NCI-H2081 treated with DMSO at 0.1 percent for 48 hours (cell line): ENCODE measurements around the gene DVL2.

ENCODE experiments used
- DNase-seq: peaks from one replicate; lab custom pipeline; 2025; lab: John Stamatoyannopoulos, UW

The DVL2 gene

DNA sequence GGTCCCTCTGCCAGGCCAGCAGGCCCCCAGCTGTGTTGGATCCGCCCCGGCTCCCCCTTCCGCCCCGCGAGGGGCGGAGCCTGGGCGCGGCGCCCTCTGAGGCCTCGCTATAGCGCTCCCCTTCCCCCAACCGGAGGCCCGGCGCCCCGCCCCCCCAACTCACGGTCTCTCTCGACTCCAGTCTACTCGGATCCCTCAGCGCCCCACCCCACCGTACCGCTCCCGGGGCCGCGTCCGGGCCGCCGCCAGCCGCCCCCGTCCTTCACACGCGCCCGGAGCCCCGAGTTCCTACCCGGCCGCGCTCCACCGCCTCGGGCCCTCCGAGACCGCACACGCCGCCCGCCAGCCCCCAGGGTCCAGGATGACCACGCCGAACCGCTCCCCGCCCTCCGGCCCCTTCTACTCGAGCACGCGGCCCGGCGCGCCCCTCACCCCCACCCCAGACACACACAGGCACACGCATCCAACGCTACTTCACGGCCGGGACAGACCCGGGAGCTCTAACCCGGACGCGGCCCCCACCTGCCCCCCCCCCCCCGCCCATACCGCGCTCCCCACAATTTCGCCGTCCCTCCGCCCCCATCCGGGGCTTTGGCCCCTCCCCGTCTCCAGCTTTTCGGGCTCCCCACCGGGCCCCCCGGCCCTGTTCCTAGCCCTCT is 3.6 kb upstream of the DVL2 start:
- DNase-seq = no peak

DNA sequence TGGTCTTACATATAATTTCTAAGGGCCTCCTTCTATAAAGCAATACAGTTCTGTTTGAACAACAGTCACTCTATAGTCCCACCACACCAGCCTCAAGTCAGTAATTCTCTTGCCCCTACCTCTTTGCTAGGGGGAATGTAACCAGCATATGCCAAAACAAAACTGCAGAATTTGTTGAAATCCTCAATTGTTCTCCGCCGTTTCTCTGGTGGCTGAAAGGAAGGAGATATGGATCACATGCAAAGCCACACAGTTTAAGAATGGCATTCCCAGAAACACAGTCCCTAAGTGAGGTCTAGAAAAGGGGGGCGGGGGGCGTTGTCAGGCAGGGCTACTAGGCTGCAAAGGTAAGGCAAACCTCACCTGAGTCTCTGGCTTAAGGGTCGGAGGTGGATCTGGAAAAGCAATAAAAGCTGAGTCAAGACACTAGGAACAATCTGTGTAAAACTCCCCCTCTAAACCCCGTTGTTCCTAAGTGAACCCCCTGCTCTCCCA is 3.0 kb upstream of the DVL2 start:
- no peak for DNase-seq

DNA sequence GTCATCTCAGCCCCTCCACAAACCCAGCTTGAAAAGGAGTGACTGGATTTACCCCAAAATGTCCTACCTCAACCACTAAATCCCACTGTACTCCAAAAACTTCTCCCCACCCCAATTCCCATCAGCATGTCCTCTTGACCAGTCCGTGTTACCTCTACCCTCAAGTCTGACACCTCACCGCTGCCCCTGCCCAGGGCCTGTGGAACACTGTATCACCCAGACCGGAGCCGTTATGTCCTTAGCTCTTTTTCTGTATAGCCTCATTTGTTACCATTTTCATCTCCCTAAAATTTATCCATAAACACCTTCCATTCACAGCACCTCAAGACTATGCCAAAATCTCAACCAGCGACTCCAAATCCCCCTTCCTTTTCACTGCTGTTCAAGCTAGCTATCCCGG is 2.5 kb upstream of the DVL2 start:
- no peak for DNase-seq

GRCh38 chr17:7235693-7236665 is 1.7 kb upstream of the DVL2 start:
- no peak for DNase-seq

- DNase-seq = no peak
Measured at GRCh38 chr17:7233701-7234082, 625 bp downstream of the DVL2 start.

DNA sequence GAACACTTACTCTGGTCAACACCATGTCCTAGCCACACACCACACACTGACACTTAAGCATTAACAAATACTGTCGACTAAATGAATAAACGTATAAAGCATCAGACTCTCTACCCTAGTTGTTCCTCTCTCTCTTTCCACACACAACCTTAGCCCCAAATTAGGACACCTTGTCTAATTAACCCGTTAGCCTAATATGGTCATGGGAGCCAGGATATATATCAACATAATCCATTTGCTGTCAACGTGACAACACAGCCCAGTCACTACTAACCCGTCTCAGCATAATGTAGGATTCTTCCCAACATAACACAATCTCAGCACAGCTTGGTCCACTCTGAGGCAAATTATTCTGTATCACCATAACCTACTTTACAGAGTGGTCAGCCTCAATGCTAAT is 2.2 kb downstream of the DVL2 start:
- DNase-seq = no peak

- DNase-seq = no peak
Measured at GRCh38 chr17:7229504-7229903, 4.8 kb downstream of the DVL2 start.

- DNase-seq = no peak
Measured at GRCh38 chr17:7228920-7229319, 5.4 kb downstream of the DVL2 start.

GRCh38 chr17:7226721-7227710 is 7.3 kb downstream of the DVL2 start:
- no peak for DNase-seq

GRCh38 chr17:7225711-7226331 is 8.5 kb downstream of the DVL2 start:
- DNase-seq = no peak

DNA sequence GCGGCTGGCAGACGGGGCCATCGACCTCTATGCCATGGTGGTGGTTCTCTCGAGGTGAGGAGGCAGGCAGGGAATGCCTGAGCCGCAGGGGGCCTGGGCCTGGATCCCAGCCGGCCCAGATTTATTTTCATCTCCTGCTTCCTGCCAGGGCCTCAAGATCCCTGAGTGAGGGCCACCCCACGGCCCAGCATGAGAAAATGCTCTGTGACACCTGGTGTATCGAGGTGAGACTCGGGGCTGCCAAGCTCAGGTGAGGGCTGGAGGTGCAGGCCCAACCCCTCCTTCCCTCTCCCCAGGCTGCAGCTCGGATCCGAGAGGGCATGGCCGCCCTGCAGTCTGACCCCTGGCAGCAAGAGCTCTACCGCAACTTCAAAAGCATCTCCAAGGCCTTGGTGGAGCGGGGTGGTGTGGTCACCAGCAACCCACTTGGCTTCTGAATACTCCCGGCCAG is 9.6 kb downstream of the DVL2 start:
- no peak for DNase-seq

GRCh38 chr17:7224110-7224509 is 10.2 kb downstream of the DVL2 start:
- no peak for DNase-seq

GRCh38 chr17:7223375-7223774 is 10.9 kb downstream of the DVL2 start:
- no peak for DNase-seq

GRCh38 chr17:7222972-7223292 is 11.4 kb downstream of the DVL2 start:
- DNase-seq = no peak

DNA sequence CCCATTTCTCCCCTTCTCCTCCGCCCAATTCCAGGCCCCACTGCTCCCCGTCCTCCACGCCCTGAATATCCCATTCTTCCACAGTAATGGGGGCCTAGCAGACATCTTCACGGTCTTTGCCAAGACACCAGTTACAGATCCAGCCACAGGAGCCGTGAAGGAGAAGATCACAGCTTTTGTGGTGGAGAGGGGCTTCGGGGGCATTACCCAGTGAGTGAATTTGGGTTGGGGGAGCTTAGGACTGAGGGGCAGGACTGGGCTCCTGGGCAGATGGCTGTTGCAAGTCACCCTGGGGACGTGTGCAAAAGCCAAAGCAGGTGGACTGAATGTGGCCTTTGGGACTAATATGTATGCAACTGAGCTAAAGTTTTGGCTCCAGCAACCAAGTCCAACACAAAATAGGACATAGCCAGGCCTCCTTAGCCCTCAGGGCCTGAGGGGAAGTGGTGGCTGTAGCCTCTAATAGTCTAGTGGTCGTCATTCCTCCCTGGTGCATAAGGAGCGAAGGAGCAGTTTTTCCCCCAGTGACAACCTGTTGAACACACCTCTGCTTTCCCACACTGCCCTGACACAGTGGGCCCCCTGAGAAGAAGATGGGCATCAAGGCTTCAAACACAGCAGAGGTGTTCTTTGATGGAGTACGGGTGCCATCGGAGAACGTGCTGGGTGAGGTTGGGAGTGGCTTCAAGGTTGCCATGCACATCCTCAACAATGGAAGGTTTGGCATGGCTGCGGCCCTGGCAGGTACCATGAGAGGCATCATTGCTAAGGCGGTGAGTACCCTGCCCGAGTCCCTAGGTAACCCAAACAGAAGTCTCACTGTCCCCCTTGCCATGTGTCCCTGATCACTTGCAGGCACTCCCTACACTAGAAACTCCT is 12.0 kb downstream of the DVL2 start:
- no peak for DNase-seq

DNA sequence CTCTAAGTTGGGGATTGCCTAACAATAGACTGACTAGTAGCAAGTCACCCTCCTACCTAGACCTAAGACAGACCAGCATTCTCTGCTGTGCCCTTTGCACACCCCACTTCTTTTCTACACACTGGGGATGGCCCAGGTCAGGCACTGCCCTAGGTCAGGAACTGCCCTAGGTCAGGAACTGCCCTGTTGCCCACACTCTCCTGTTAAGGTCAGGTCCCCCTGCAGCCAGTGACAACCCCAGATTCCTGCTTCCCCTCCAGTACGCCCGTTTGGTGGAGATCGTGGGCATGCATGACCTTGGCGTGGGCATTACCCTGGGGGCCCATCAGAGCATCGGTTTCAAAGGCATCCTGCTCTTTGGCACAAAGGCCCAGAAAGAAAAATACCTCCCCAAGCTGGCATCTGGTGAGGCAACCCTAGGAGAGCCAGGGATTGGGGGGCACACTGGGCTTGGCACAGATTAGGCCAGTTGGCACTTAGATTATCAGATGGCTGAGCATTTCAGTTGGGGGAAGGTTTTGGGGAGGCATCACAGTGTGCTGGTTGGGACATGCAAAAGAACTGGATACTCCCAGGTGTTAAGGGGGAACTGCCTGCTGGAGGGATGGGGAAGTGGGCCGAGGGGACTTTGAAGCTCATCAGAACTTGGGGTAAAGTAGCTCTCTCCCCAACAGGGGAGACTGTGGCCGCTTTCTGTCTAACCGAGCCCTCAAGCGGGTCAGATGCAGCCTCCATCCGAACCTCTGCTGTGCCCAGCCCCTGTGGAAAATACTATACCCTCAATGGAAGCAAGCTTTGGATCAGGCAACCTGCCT is 12.8 kb downstream of the DVL2 start:
- DNase-seq = no peak

DNA sequence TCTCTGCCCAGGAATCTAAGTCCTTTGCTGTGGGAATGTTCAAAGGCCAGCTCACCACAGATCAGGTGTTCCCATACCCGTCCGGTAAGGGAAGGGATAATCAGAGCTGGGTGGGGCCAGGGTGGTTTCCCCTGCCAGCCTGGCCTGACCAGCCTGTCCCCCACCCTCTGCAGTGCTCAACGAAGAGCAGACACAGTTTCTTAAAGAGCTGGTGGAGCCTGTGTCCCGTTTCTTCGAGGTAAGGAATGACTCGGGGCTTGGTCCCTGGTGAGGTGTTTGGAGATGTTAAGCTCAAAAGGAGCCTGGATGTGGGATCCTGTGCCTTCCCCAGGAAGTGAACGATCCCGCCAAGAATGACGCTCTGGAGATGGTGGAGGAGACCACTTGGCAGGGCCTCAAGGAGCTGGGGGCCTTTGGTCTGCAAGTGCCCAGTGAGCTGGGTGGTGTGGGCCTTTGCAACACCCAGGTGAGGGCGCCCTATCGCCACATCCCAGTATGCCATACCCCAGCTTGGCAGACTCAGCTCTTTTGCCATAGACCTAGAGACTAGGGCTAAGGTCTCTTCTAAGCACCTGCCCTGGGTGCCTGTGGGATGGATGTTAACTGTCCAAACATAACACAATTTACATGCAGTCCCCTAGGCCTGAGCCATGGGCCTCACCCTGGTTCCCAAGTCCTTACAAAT is 13.6 kb downstream of the DVL2 start:
- no peak for DNase-seq

DNA sequence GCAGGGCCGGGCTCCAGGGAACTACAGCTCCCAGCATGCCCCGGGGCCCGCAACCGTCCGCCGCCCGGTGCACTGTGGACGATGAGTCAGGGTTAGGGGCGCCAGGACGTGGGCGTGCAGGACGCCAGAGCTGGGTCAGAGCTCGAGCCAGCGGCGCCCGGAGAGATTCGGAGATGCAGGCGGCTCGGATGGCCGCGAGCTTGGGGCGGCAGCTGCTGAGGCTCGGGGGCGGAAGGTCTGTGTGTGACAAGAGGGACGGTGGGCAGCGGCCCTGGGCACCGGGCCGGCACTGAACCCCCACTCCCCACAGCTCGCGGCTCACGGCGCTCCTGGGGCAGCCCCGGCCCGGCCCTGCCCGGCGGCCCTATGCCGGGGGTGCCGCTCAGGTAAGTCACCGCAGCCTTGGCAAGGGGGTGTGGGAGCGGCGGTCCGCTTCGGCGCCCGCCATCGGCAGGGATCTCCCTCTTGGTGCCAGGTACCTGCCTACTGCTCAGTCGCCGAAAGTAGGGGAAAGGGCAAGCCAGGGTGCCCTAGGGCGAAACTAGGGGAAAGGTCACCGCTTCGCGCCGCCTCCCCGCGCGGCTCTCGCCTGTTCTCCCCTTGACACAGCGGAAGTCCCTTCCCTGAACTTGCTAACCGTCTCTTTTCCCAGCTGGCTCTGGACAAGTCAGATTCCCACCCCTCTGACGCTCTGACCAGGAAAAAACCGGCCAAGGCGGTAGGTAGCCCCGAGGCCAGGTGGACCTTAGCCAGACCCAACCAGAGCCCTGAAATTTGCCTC is 14.3 kb downstream of the DVL2 start, which contains the start of the genes ACADVL and DLG4:
Gene ACADVL, plus strand, starts transcription at position 127 of the 781 bp plus-strand sequence. Its CDS starts 47 bp downstream, at position 174.
Gene DLG4, minus strand, starts transcription at position 25 of the 781 bp plus-strand sequence.
- no peak for DNase-seq
